GM19328 (cell line): ENCODE measurements around the gene MAST3.

ENCODE experiments used
- ATAC-seq: cut with Tn5 transposase; IDR thresholded peaks from one replicate; pipeline ENCODE4 v1.9.1; 2021; ENCODE audit warnings: mild to moderate bottlenecking, moderate library complexity; ENCODE audit not compliant: unreplicated experiment

MAST3 gene

GRCh38 chr19:18135712-18136584 is 38.4 kb downstream of the MAST3 start:
- no peak for ATAC-seq

GRCh38 chr19:18137242-18137641 is 39.7 kb downstream of the MAST3 start:
- no peak for ATAC-seq

GRCh38 chr19:18137657-18138339 is 40.2 kb downstream of the MAST3 start:
- no peak for ATAC-seq

- ATAC-seq = no peak
Observed at GRCh38 chr19:18140473-18140872, 42.9 kb downstream of the MAST3 start.

GRCh38 chr19:18141031-18141430 is 43.5 kb downstream of the MAST3 start:
- ATAC-seq = no peak

GRCh38 chr19:18143902-18144301 is 46.3 kb downstream of the MAST3 start:
- no peak for ATAC-seq

GRCh38 chr19:18144361-18144760 is 46.8 kb downstream of the MAST3 start:
- no peak for ATAC-seq

- ATAC-seq = no peak
Observed at GRCh38 chr19:18144906-18145305, 47.3 kb downstream of the MAST3 start.

GRCh38 chr19:18145391-18145999 is 47.9 kb downstream of the MAST3 start:
- no peak for ATAC-seq

GRCh38 chr19:18147396-18147795 is 49.8 kb downstream of the MAST3 start:
- no peak for ATAC-seq

GRCh38 chr19:18149596-18149975 is 52.0 kb downstream of the MAST3 start:
- ATAC-seq = no peak

- no peak for ATAC-seq
Observed at GRCh38 chr19:18150776-18151624, 53.4 kb downstream of the MAST3 start.

GRCh38 chr19:18152442-18152816 is 54.9 kb downstream of the MAST3 start:
- peak; percentile 41 for ATAC-seq

GRCh38 chr19:18152817-18153555 is 55.4 kb downstream of the MAST3 start, which contains the start of gene PIK3R2:
Gene PIK3R2 (plus strand): TSS chr19:18153163. CDS start chr19:18155880, 2,717 bp downstream.
- peak; percentile 71 for ATAC-seq

GRCh38 chr19:18153556-18154134 is 56.1 kb downstream of the MAST3 start:
- peak; percentile 1 for ATAC-seq

GRCh38 chr19:18155095-18156087 is 57.8 kb downstream of the MAST3 start:
- no peak for ATAC-seq

GRCh38 chr19:18156268-18156667 is 58.7 kb downstream of the MAST3 start:
- no peak for ATAC-seq

- ATAC-seq = no peak
Observed at GRCh38 chr19:18156841-18157464, 59.4 kb downstream of the MAST3 start.
